22Rv1 (cell line): ENCODE results near the gene PTK6.

ENCODE experiments used
- ZFX ChIP-seq: fragments of 450-650 bp; IDR thresholded peaks from 2 replicates; pipeline ENCODE4 v1.6.1; 2017; ENCODE audit warnings: antibody characterized with exemption, borderline replicate concordance
- TF ChIP-seq, protein P1 (sequence below): fragments of 450-650 bp; IDR thresholded peaks from 2 replicates; pipeline ENCODE4 v1.5.1; 2017; ENCODE audit warnings: mild to moderate bottlenecking

DNA sequence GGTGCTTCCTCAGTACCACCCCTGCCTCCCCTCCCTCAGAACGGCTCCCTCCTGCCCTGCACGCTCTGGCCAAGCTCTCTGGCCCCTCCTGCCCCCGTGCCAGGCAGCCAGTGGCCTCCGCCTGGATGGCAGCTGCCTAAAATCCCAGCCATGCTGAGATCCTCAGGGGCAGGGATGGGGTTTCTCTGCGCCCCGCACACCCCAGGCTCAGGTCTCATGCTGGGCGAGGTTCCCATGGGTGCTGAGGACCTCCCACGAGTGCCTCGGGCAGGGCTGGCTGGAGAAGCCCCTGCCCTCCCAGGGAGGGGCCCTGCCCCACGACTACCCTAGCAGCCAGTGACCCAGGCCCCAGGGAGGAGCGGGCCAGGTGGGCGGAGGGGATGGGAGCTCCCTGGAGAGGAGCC is 2.7 kb downstream of the PTK6 start:
- TF ChIP-seq, protein P1, sequence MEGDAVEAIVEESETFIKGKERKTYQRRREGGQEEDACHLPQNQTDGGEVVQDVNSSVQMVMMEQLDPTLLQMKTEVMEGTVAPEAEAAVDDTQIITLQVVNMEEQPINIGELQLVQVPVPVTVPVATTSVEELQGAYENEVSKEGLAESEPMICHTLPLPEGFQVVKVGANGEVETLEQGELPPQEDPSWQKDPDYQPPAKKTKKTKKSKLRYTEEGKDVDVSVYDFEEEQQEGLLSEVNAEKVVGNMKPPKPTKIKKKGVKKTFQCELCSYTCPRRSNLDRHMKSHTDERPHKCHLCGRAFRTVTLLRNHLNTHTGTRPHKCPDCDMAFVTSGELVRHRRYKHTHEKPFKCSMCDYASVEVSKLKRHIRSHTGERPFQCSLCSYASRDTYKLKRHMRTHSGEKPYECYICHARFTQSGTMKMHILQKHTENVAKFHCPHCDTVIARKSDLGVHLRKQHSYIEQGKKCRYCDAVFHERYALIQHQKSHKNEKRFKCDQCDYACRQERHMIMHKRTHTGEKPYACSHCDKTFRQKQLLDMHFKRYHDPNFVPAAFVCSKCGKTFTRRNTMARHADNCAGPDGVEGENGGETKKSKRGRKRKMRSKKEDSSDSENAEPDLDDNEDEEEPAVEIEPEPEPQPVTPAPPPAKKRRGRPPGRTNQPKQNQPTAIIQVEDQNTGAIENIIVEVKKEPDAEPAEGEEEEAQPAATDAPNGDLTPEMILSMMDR = no peak
- TF ChIP-seq ZFX = no peak
